Epithelial cell of proximal tubule (primary cell): ENCODE data around the gene PARD3B. TPM values are rescaled to one million over a fixed set of nuclear protein-coding genes. Genes with fewer than 3 reads are reported as not detected.
"Not testable (repeated sequence)": the region's sequence is repeated elsewhere in the genome, so short reads cannot be mapped to it uniquely, and the experiment has no call there.

Experiments
- DNase-seq: peaks from one replicate; pipeline ENCODE4 v3.0.0-alpha.2; 2011; ENCODE audit warnings: low read depth
- H3K4me3 ChIP-seq: 2 replicates; pipeline ENCODE4 v1.5.1; 2011; ENCODE audit warnings: low read depth, mild to moderate bottlenecking, low read length
- total RNA-seq: library from RNA; depleted of rRNA; stranded (reverse); fragments of >200 nt; gene quantifications from 2 replicates; pipeline ENCODE4 v1.2.3, GENCODE V29; 2015
- TF ChIP-seq, protein P1 (sequence below): conservative IDR thresholded peaks from 2 replicates; pipeline ENCODE4 v1.5.1; 2012; ENCODE audit warnings: low read depth, mild to moderate bottlenecking, low read length

The PARD3B gene
- total RNA-seq, 1 donor from 2014 or later = 3.6 TPM

DNA sequence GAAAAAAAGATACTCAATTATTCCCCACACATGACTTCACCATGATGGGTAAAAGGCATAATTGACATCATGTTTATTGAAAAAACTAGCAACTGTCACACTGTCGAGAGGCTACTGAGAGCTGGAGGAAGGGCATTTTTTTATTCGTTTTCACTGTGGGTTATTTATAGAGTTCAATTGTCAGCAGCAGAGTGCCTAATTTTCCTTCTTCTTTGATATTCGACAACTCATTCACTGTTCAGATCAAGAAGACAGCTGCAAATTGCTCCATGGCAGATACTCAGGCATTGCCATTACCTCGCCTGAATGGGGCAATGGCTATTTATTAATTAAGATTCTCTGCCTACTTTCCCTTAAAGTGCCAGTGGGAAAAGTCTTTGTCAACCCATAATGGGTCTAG, 939.5 kb downstream of the PARD3B start:
- TF ChIP-seq, protein P1, sequence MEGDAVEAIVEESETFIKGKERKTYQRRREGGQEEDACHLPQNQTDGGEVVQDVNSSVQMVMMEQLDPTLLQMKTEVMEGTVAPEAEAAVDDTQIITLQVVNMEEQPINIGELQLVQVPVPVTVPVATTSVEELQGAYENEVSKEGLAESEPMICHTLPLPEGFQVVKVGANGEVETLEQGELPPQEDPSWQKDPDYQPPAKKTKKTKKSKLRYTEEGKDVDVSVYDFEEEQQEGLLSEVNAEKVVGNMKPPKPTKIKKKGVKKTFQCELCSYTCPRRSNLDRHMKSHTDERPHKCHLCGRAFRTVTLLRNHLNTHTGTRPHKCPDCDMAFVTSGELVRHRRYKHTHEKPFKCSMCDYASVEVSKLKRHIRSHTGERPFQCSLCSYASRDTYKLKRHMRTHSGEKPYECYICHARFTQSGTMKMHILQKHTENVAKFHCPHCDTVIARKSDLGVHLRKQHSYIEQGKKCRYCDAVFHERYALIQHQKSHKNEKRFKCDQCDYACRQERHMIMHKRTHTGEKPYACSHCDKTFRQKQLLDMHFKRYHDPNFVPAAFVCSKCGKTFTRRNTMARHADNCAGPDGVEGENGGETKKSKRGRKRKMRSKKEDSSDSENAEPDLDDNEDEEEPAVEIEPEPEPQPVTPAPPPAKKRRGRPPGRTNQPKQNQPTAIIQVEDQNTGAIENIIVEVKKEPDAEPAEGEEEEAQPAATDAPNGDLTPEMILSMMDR = no peak
- H3K4me3 ChIP-seq = no peak overlapping the region
- no peak for DNase-seq

DNA sequence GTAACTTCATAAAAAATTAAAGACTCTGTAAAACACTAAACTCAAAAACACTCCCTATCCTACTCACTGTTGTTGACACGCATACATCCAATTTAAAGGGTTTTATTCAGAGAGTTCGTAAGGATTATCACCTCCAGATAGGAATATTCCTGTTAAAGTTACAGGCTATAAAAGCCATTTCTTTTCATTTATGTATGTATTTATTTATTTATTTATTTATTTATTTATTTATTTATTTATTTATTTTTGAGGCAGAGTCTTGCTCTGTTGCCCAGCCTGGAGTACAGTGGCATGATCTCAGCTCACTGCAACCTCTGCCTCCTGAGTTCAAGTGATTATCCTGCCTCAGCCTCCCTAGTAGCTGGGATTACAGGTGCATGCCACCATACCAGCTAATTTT, 948.3 kb downstream of the PARD3B start:
- not testable (repeated sequence) for H3K4me3 ChIP-seq, DNase-seq

DNA sequence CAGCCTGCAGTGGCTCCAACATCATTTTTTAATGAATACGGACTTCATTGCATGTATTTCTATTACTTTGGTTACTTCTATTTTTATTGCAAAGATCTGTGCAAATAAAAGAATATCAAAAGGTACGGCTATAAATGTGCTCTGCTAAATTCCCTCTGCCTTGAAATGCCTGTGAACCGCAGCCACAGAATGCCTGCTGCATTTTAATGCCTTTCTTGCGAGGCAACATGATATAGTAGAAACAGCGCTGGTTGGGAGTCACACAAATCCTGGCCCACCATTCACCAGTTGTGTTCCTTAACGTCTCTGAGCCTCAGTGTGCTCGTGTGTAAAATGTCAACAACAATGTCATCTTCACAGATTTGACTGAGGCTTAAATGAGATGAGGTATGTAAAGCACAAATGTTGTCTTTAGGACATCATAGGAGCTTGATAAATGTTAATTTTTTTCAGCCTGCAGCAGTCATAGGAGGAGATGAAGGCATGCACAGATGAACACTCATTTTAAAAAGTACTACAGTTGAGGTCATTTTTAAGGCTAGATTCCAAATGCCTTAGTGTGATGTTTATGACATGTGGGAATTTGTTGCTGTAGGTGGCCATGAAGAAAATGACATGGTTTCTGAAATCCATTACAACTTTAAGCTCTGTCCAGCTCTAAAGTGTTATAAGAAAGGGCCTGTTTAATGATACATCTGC, 949.4 kb downstream of the PARD3B start:
- no peak overlapping the region for H3K4me3 ChIP-seq
- DNase-seq = no peak
- TF ChIP-seq, protein P1 = no peak

DNA sequence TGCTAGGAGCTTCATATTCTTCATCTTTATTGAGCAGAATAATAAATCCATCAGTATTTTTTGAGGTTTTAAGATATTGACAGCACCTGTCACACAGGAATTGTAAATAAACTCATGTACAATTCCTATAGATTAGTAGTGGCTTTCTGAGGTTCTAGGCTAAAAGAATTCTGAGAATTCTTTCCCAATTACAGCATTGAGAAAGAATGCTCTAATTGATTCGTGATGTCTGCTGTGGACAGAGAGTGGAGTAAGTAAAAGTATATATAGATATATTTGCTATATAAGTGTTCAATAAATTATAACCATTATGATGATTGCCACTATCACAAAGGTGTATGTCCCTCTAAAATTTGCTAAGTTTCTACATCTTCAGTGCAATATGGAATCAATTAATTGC, 950.5 kb downstream of the PARD3B start:
- TF ChIP-seq, protein P1 = no peak
- DNase-seq = no peak
- no peak overlapping the region for H3K4me3 ChIP-seq

DNA sequence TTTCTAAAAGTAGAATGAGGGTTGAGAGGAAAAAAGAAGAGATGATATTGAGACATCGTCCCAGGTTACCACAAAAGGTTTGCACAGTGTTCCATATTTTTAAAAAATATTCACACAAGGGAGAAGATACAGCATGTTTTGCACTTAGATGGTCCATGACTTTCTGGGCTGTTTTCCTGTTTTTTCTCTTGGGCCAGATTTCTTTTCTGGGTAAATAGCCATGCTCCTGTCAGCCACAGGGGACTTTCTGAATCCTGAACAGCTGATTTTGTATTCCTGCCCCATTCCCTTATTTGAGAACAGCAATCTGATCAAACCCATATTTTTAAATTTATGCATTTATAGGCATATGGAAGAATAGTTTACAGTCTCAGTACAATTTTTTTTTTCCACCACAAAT, 951.1 kb downstream of the PARD3B start:
- TF ChIP-seq, protein P1 = no peak
- H3K4me3 ChIP-seq = no peak overlapping the region
- no peak for DNase-seq

DNA sequence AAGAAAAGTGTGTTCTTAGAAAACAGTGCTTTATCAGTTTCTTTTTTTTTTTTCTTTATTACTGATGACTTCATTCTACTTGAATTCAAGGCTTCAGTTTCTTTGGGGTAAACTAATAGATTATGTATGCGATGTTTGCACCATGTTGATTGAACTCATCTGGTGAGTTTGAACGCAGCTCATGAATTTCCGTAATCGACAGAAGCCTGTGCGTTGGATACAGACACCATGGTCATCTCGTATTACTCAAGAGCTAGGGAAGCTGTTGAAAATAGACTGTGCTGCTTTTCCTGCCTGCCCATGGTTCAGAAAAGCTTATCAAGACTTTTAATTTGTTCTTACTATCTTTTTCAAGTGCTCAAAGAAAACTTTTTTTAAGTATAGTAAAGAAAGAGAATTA, 951.5 kb downstream of the PARD3B start:
- no peak for DNase-seq

DNA sequence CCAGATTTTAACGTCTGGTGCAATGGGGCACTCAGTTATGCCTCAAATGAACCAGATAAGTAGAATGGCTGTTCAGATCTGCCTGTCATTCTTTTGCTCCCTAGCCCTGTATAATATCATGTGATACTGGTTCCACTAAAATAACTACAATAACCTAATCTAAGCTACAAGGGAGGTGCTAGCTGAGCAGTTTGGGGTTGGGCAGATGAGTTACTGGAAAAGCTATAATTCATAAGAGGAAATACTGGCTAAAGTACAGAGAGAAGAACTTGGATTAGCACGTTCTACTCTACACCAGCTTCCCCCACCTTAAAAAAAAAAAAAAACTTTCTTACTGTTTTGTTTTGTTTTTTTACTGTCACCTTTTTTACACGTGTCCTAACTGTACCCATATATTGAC, 953.7 kb downstream of the PARD3B start:
- TF ChIP-seq, protein P1 = no peak
- DNase-seq = no peak
- no peak overlapping the region for H3K4me3 ChIP-seq

More for the DNA sequence above, 951.5 kb downstream of the PARD3B start:
- TF ChIP-seq, protein P1 = no peak
- H3K4me3 ChIP-seq = no peak overlapping the region
